SK-N-SH treated with all-trans-retinoic acid at 6 μM for 48 hours (cell line): ENCODE measurements around the gene PTPRN2.

Source experiments
- CREB5 ChIP-seq: fragments of 250-450 bp; sonication (Bioruptor Pico); IDR thresholded peaks from 2 replicates; pipeline ENCODE4 v1.5.1; 2020; ENCODE audit warnings: low read depth, mild to moderate bottlenecking, moderate library complexity
- ZC3H10 ChIP-seq: fragments of 250-450 bp; sonication (Bioruptor Pico); IDR thresholded peaks from 2 replicates; pipeline ENCODE4 v1.5.1; 2021; ENCODE audit warnings: mild to moderate bottlenecking, moderate library complexity

DNA sequence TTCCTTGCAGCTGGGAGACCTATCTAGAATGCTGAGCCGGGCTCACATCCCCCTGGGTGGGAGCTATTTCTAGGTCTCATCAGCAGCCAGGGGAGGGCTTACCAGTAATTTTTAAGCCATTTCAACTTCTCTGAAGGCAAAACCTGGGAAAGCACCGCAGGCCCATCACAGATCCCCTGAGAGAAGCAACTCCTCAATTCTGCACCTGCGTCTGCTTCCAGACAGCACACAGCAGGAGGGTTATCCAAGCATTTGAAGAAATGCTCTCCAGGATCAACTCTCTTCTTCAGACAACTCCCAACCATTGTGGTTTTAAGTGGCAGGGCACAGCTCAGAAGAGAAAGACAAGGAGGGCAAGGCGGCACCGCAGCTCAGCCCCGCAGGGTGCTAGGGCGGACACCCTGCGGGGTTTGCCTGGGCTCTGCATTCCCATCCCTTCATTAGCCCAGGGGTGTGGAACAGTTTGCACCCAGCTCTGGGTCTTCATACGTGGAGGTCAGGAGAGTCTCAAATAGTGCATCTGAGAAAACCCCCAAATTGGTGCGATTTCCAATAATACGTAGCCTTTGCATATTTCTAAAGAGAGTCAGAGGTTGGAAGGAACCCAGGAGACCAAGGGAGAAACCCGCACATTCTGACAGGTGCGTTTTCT lies 632.1 kb downstream of the PTPRN2 start:
- no peak for TF ChIP-seq CREB5 (CRISPR knock-in tag)
- no peak for TF ChIP-seq ZC3H10 (CRISPR knock-in tag)
